HepG2 (cell line): ENCODE measurements around the gene DMKN. TPM values are rescaled to one million over a fixed set of nuclear protein-coding genes. Genes with fewer than 3 reads are reported as not detected.
A peak's percentile ranks its signal among the peaks of the same experiment; 100 is the strongest.

Experiments used
- BRCA1 ChIP-seq: sonication (generic); formaldehyde crosslinking; IDR thresholded peaks from 2 replicates; pipeline ENCODE4 v1.4.0; 2020; ENCODE audit warnings: missing genetic modification reagents
- CCDC6 ChIP-seq: sonication (generic); formaldehyde crosslinking; IDR thresholded peaks from 2 replicates; pipeline ENCODE4 v1.8.1; 2022; ENCODE audit warnings: mild to moderate bottlenecking, missing genetic modification reagents, moderate library complexity
- DNMT1 ChIP-seq: sonication (generic); formaldehyde crosslinking; IDR thresholded peaks from 2 replicates; pipeline ENCODE4 v1.5.1; 2020; ENCODE audit warnings: mild to moderate bottlenecking, missing genetic modification reagents
- IRX3 ChIP-seq: sonication (generic); formaldehyde crosslinking; IDR thresholded peaks from 2 replicates; pipeline ENCODE4 v1.8.1; 2023; ENCODE audit warnings: mild to moderate bottlenecking, low read depth, missing genetic modification reagents, borderline replicate concordance
- KLF9 ChIP-seq: IDR thresholded peaks from 2 replicates; pipeline ENCODE4 v1.6.1; 2016; ENCODE audit warnings: low read depth
- MAFG ChIP-seq: sonication (generic); formaldehyde crosslinking; IDR thresholded peaks from 2 replicates; pipeline ENCODE4 v1.5.1; 2020; ENCODE audit warnings: mild to moderate bottlenecking, missing genetic modification reagents
- MAX ChIP-seq: IDR thresholded peaks from 2 replicates; pipeline ENCODE4 v1.6.1; 2012; ENCODE audit warnings: inconsistent platforms
- MBNL3 ChIP-seq: fragments of 250-450 bp; sonication (Bioruptor Pico); conservative IDR thresholded peaks from 2 replicates; pipeline ENCODE4 v1.8.0; 2022; ENCODE audit warnings: mild to moderate bottlenecking, inconsistent platforms
- MED8 ChIP-seq: sonication (generic); formaldehyde crosslinking; IDR thresholded peaks from 2 replicates; pipeline ENCODE4 v1.8.1; 2023; ENCODE audit warnings: mild to moderate bottlenecking, missing genetic modification reagents; ENCODE audit not compliant: insufficient replicate concordance
- MYC ChIP-seq: sonication (generic); formaldehyde crosslinking; IDR thresholded peaks from 2 replicates; pipeline ENCODE4 v1.9.0; 2021; ENCODE audit warnings: missing genetic modification reagents, borderline replicate concordance
- NCOA5 ChIP-seq: sonication (generic); formaldehyde crosslinking; IDR thresholded peaks from 2 replicates; pipeline ENCODE4 v1.4.0; 2020; ENCODE audit warnings: missing genetic modification reagents
- NFE2L1 ChIP-seq: sonication (generic); formaldehyde crosslinking; IDR thresholded peaks from 2 replicates; pipeline ENCODE4 v1.4.0; 2020; ENCODE audit warnings: missing genetic modification reagents, mild to moderate bottlenecking, borderline replicate concordance
- NKX3-1 ChIP-seq: sonication (generic); formaldehyde crosslinking; IDR thresholded peaks from 2 replicates; pipeline ENCODE4 v1.5.0; 2020; ENCODE audit warnings: missing genetic modification reagents
- PAF1 ChIP-seq: IDR thresholded peaks from 2 replicates; pipeline ENCODE4 v1.6.1; 2016; ENCODE audit warnings: missing genetic modification reagents, missing compliant biosample characterization
- RARG ChIP-seq: sonication (generic); formaldehyde crosslinking; IDR thresholded peaks from 2 replicates; pipeline ENCODE4 v1.4.0; 2020; ENCODE audit warnings: low read depth, mild to moderate bottlenecking, missing genetic modification reagents
- RFXAP ChIP-seq: sonication (generic); formaldehyde crosslinking; IDR thresholded peaks from 2 replicates; pipeline ENCODE4 v1.4.0; 2020; ENCODE audit warnings: missing genetic modification reagents, borderline replicate concordance
- TOE1 ChIP-seq: sonication (generic); formaldehyde crosslinking; IDR thresholded peaks from 2 replicates; pipeline ENCODE4 v1.4.0; 2020; ENCODE audit warnings: mild to moderate bottlenecking, missing genetic modification reagents
- ZNF10 ChIP-seq: sonication (generic); formaldehyde crosslinking; IDR thresholded peaks from 2 replicates; pipeline ENCODE4 v1.4.0; 2020; ENCODE audit warnings: mild to moderate bottlenecking, low read depth, missing genetic modification reagents, borderline replicate concordance
- ZNF160 ChIP-seq: sonication (generic); formaldehyde crosslinking; IDR thresholded peaks from 2 replicates; pipeline ENCODE4 v1.8.0; 2022; ENCODE audit warnings: mild to moderate bottlenecking, inconsistent platforms, missing genetic modification reagents
- ZNF256 ChIP-seq: sonication (generic); formaldehyde crosslinking; conservative IDR thresholded peaks from 2 replicates; pipeline ENCODE4 v1.4.0; 2020; ENCODE audit warnings: missing genetic modification reagents
- ZNF263 ChIP-seq: sonication (generic); formaldehyde crosslinking; IDR thresholded peaks from 2 replicates; pipeline ENCODE4 v1.4.0; 2020; ENCODE audit warnings: missing genetic modification reagents
- ZNF44 ChIP-seq: sonication (generic); formaldehyde crosslinking; IDR thresholded peaks from 2 replicates; pipeline ENCODE4 v1.5.1; 2020; ENCODE audit warnings: mild to moderate bottlenecking, missing genetic modification reagents
- ZNF510 ChIP-seq: sonication (generic); formaldehyde crosslinking; IDR thresholded peaks from 2 replicates; pipeline ENCODE4 v1.4.0; 2020; ENCODE audit warnings: low read depth, mild to moderate bottlenecking, missing genetic modification reagents
- ZNF597 ChIP-seq: sonication (generic); formaldehyde crosslinking; IDR thresholded peaks from 2 replicates; pipeline ENCODE4 v1.5.0; 2020; ENCODE audit warnings: missing genetic modification reagents
- ZNF607 ChIP-seq: sonication (generic); formaldehyde crosslinking; IDR thresholded peaks from 2 replicates; pipeline ENCODE4 v1.5.1; 2020; ENCODE audit warnings: missing genetic modification reagents, mild to moderate bottlenecking, borderline replicate concordance
- ZNF740 ChIP-seq: sonication (generic); formaldehyde crosslinking; IDR thresholded peaks from 2 replicates; pipeline ENCODE4 v1.4.0; 2020; ENCODE audit warnings: missing genetic modification reagents
- ZNF883 ChIP-seq: sonication (generic); formaldehyde crosslinking; IDR thresholded peaks from 2 replicates; pipeline ENCODE4 v1.5.1; 2020; ENCODE audit warnings: mild to moderate bottlenecking, missing genetic modification reagents; ENCODE audit errors: not compliant biosample characterization
- ZSCAN12 ChIP-seq: sonication (generic); formaldehyde crosslinking; IDR thresholded peaks from 2 replicates; pipeline ENCODE4 v1.9.0; 2021; ENCODE audit warnings: mild to moderate bottlenecking, missing genetic modification reagents
- polyA plus RNA-seq, 8 experiments: library from polyadenylated mRNA; depleted of rRNA in 3 of 8; stranded (reverse) in 7 of 8; unstranded in 1 of 8; fragments of >200 nt; fragmentation: Illumina TruSeq in 4 of 8; extraction: Trizol in 4 of 8; gene quantifications; 2 replicates each; pipeline versions ENCODE4 v1.2.1 to v1.2.3, GENCODE V29; 2011 to 2016; ENCODE audit warnings: low read depth in 4 of 8, missing spikeins in 1 of 8, mixed read lengths in 1 of 8; ENCODE audit not compliant: insufficient read depth in 1 of 8
- total RNA-seq, 5 experiments: library from RNA; depleted of rRNA; stranded (reverse); fragments of >200 nt; fragmentation: Illumina TruSeq; extraction: Trizol; gene quantifications; 2 replicates each; pipeline ENCODE4 v1.2.3, GENCODE V29; 2016; ENCODE audit warnings: low read depth in 1 of 5
- TF ChIP-seq, protein P1 (sequence below): sonication (generic); formaldehyde crosslinking; IDR thresholded peaks from 2 replicates; pipeline ENCODE4 v1.8.1; 2023; ENCODE audit warnings: mild to moderate bottlenecking, missing genetic modification reagents

The DMKN gene
- total and polyA plus RNA-seq, 2 of the 13 experiments (the other 11 are each of a cell fraction or from before 2014, with no cell fraction given), result 50.8 to 57.1 TPM

DNA sequence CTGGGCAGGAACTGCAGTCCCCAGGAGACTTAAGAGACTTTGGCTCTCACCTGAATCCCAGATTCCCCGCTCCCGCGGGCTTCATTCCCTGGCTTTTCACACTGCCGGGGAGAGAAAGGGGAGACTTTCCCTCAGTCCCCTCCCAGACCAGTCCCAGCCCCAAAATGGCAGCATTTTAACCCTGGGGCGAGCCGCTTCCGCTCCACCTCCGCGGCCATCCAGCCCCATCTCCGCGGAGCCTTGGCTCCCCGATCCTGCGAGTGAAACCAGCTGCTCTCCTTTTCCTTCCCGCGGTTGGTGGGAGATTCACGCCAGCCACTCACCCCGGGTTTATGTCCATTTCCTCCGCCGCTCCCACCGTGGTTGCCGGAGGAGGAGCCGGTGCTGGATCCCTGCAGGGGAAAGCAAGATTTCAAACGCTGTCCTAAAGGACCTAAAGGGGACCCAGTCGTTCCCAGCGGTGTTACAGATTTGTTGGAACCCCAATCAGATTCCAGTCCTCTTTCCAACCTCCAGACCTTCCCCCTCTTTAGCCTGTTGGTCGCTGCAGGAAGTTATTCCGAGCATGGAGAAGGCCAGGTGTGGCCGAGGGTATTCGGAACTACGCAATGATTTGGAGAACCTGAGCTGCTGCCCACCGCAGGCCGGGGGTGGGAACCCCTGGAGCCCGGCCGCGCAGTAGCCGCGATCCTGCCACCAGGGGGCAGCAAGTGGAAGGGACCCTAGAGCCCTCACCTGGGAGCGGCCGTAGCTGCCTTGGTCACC is 3.4 kb downstream of the DMKN start (continued):
- TF ChIP-seq NCOA5 (CRISPR knock-in tag), result no peak
- TF ChIP-seq RARG, result no peak
- no peak for TF ChIP-seq ZNF10 (CRISPR knock-in tag)
- TF ChIP-seq NKX3-1 (CRISPR knock-in tag), result no peak
- no peak for TF ChIP-seq ZNF256
- TF ChIP-seq MED8 (CRISPR knock-in tag), result peak; percentile 52
- no peak for TF ChIP-seq ZNF160 (CRISPR knock-in tag)
- no peak; the same call in 1 of the 2 replicates for TF ChIP-seq RFXAP (CRISPR knock-in tag)
- TF ChIP-seq CCDC6 (CRISPR knock-in tag), result no peak
- no peak for TF ChIP-seq BRCA1 (CRISPR knock-in tag)
- TF ChIP-seq MBNL3 (CRISPR knock-in tag), result no peak
- TF ChIP-seq, protein P1, sequence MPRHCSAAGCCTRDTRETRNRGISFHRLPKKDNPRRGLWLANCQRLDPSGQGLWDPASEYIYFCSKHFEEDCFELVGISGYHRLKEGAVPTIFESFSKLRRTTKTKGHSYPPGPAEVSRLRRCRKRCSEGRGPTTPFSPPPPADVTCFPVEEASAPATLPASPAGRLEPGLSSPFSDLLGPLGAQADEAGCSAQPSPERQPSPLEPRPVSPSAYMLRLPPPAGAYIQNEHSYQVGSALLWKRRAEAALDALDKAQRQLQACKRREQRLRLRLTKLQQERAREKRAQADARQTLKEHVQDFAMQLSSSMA (CRISPR knock-in tag), result no peak
- no peak for TF ChIP-seq ZNF597 (CRISPR knock-in tag)
- TF ChIP-seq NFE2L1 (CRISPR knock-in tag), result no peak
- TF ChIP-seq KLF9 (CRISPR knock-in tag), result no peak
- peak; percentile 51; the same call in 1 of the 2 replicates for TF ChIP-seq MYC
- TF ChIP-seq ZNF883, result no peak
- TF ChIP-seq MAFG, result no peak
- no peak for TF ChIP-seq ZNF740 (CRISPR knock-in tag)
- TF ChIP-seq PAF1 (CRISPR knock-in tag), result no peak
- no peak for TF ChIP-seq IRX3 (CRISPR knock-in tag)
- no peak for TF ChIP-seq ZSCAN12
- no peak for TF ChIP-seq DNMT1 (CRISPR knock-in tag)
- no peak for TF ChIP-seq ZNF510 (CRISPR knock-in tag)
- 0 out of 2 replicates have a peak, but pooled peaks have one; percentile 32 for TF ChIP-seq ZNF607 (CRISPR knock-in tag)
- no peak; the same call in 1 of the 2 replicates for TF ChIP-seq MAX
- TF ChIP-seq ZNF263 (CRISPR knock-in tag), result no peak
- TF ChIP-seq TOE1 (CRISPR knock-in tag), result no peak
- TF ChIP-seq ZNF44 (CRISPR knock-in tag), result peak; percentile 71; the same call in 1 of the 2 replicates
